HCT116 (cell line): Measurements from ENCODE around the gene IQCB1. TPM values are rescaled to one million over a fixed set of nuclear protein-coding genes. Genes with fewer than 3 reads are reported as not detected.

Experiments used
- ATAC-seq: fragments of 200-7000 bp; cut with Tn5 transposase; 2 replicates; pipeline ENCODE4 v1.9.1; 2020; ENCODE audit warnings: mild to moderate bottlenecking, moderate library complexity
- BruUV-seq: library from RNA; stranded (reverse); fragments of 400-500 nt; replicated peaks from 2 replicates; lab custom pipeline; 2021; lab: Mats Ljungman, UMichigan
- CTCF ChIA-PET: fragments of 300-600 bp; sonication (Branson Sonifier 250); formaldehyde crosslinking; loops from one replicate; lab custom pipeline; 2021; ENCODE audit warnings: antibody characterized with exemption; lab: Charles Lee
- POLR2A ChIA-PET: fragments of 300-600, 350-600 bp; sonication (Branson Sonifier 250); formaldehyde crosslinking; loops from one replicate; lab custom pipeline; 2021; ENCODE audit warnings: antibody characterized with exemption; lab: Charles Lee
- RAD21 ChIA-PET, 2 experiments: fragments of 300-600 bp; sonication (Branson Sonifier 250); formaldehyde crosslinking; loops; one replicate each; lab custom pipeline; 2023; ENCODE audit warnings: low total read pairs in 2 of 2; ENCODE audit not compliant: uncharacterized antibody in 2 of 2, unreplicated experiment in 2 of 2, low non-redundant PET in 1 of 2; lab: Charles Lee
- DNase-seq: peaks from one replicate; pipeline ENCODE4 v3.0.0-alpha.2; 2010; ENCODE audit warnings: low read depth, low spot score
- H2AFZ ChIP-seq: fragments of 200-600 bp; shearing (Covaris generic), sonication (generic); 2 replicates; pipeline ENCODE4 v1.6.1; 2017; ENCODE audit warnings: low read depth, mixed run types, mixed read lengths, antibody characterized with exemption, low read length; ENCODE audit not compliant: poor library complexity, severe bottlenecking
- H3K27ac ChIP-seq: 2 replicates; pipeline ENCODE4 v1.5.1; 2012; ENCODE audit warnings: low read depth, low read length
- H3K27me3 ChIP-seq: fragments of 200-600 bp; sonication (generic); 2 replicates; pipeline ENCODE4 v1.6.1; 2016; ENCODE audit warnings: mixed run types, low read length, mixed read lengths; ENCODE audit not compliant: insufficient read depth
- H3K36me3 ChIP-seq, 2 experiments: fragments of 200-500 bp in 1 of 2; fragments of 200-600 bp in 1 of 2; sonication (Bioruptor generic) in 1 of 2; sonication (generic) in 1 of 2; 2 replicates each; pipeline versions ENCODE4 v1.5.1 to v1.6.1; 2014 to 2016; ENCODE audit warnings: low read length in 2 of 2, inconsistent platforms in 1 of 2, mixed read lengths in 1 of 2, mixed run types in 1 of 2; ENCODE audit not compliant: insufficient read depth in 2 of 2, control insufficient read depth in 1 of 2
- H3K4me1 ChIP-seq, 2 experiments: fragments of 200-600 bp in 1 of 2; sonication (generic) in 1 of 2; 2 replicates each; pipeline versions ENCODE4 v1.5.1 to v1.6.1; 2012 to 2017; ENCODE audit warnings: low read length in 2 of 2, inconsistent platforms in 1 of 2, mild to moderate bottlenecking in 1 of 2, mixed read lengths in 1 of 2, mixed run types in 1 of 2, moderate library complexity in 1 of 2; ENCODE audit not compliant: insufficient read depth in 2 of 2, control insufficient read depth in 1 of 2
- H3K4me2 ChIP-seq: fragments of 200-600 bp; sonication (generic); 2 replicates; pipeline ENCODE4 v1.6.1; 2017; ENCODE audit warnings: mixed run types, low read length, mixed read lengths
- H3K4me3 ChIP-seq, 2 experiments: fragments of 200-600 bp in 1 of 2; sonication (generic) in 1 of 2; replicated peaks in 1 of 2; 2 replicates each; pipeline ENCODE4 v1.5.1; 2011 to 2016; ENCODE audit warnings: low read length in 2 of 2, control low read depth in 1 of 2, low read depth in 1 of 2, mild to moderate bottlenecking in 1 of 2, mixed read lengths in 1 of 2, mixed run types in 1 of 2
- H3K79me2 ChIP-seq: fragments of 200-600 bp; sonication (generic); 2 replicates; pipeline ENCODE4 v1.6.1; 2017; ENCODE audit warnings: mild to moderate bottlenecking, mixed run types, low read length, moderate library complexity, mixed read lengths; ENCODE audit not compliant: insufficient read depth
- H3K9ac ChIP-seq: fragments of 200-600 bp; sonication (generic); 2 replicates; pipeline ENCODE4 v1.6.1; 2016; ENCODE audit warnings: low read length, mixed read lengths
- H3K9me2 ChIP-seq: fragments of 200-600 bp; sonication (generic), shearing (Covaris generic); 2 replicates; pipeline ENCODE4 v1.6.1; 2017; ENCODE audit warnings: mixed run types, mild to moderate bottlenecking, moderate library complexity; ENCODE audit not compliant: insufficient read depth
- H3K9me3 ChIP-seq, 2 experiments: fragments of 200-500 bp in 1 of 2; fragments of 200-600 bp in 1 of 2; sonication (Bioruptor generic) in 1 of 2; sonication (generic) in 1 of 2; 2 replicates each; pipeline ENCODE4 v1.6.1; 2014 to 2017; ENCODE audit warnings: low read length in 2 of 2, mixed read lengths in 2 of 2, inconsistent platforms in 1 of 2, low read depth in 1 of 2, mild to moderate bottlenecking in 1 of 2, mixed run types in 1 of 2, moderate library complexity in 1 of 2; ENCODE audit not compliant: control insufficient read depth in 1 of 2, insufficient read depth in 1 of 2
- H4K20me1 ChIP-seq: fragments of 200-600 bp; sonication (generic), shearing (Covaris generic); 2 replicates; pipeline ENCODE4 v1.6.1; 2017; ENCODE audit warnings: mixed run types, mild to moderate bottlenecking, moderate library complexity; ENCODE audit not compliant: insufficient read depth
- CBX3 ChIP-seq: IDR thresholded peaks from 2 replicates; pipeline ENCODE4 v1.6.1; 2012; ENCODE audit warnings: low read depth
- CEBPB ChIP-seq: IDR thresholded peaks from 2 replicates; pipeline ENCODE4 v1.6.1; 2012; ENCODE audit warnings: low read depth
- ELF1 ChIP-seq: IDR thresholded peaks from 2 replicates; pipeline ENCODE4 v1.6.1; 2012; ENCODE audit warnings: low read depth, borderline replicate concordance
- EZH2 ChIP-seq: fragments of 200-600 bp; sonication (generic); IDR thresholded peaks from 2 replicates; pipeline ENCODE4 v1.6.1; 2017; ENCODE audit warnings: antibody characterized with exemption, mixed run types
- EZH2phosphoT487 ChIP-seq: fragments of 200-600 bp; IDR thresholded peaks from 2 replicates; pipeline ENCODE4 v1.6.1; 2018; ENCODE audit warnings: antibody characterized with exemption, borderline replicate concordance
- FOSL1 ChIP-seq: IDR thresholded peaks from 2 replicates; pipeline ENCODE4 v1.6.1; 2012; ENCODE audit warnings: low read depth
- POLR2A ChIP-seq: IDR thresholded peaks from 2 replicates; pipeline ENCODE4 v1.7.0; 2011; ENCODE audit warnings: borderline replicate concordance; ENCODE audit not compliant: insufficient read depth, insufficient read length; ENCODE audit errors: extremely low read depth
- POLR2AphosphoS5 ChIP-seq: IDR thresholded peaks from 2 replicates; pipeline ENCODE4 v1.6.1; 2011; ENCODE audit warnings: mild to moderate bottlenecking, low read depth, low read length, moderate library complexity
- RAD21 ChIP-seq: IDR thresholded peaks from 2 replicates; pipeline ENCODE4 v1.6.1; 2012; ENCODE audit warnings: low read depth, mild to moderate bottlenecking
- SIN3A ChIP-seq: IDR thresholded peaks from 2 replicates; pipeline ENCODE4 v1.6.1; 2012; ENCODE audit warnings: low read depth
- SP1 ChIP-seq: IDR thresholded peaks from 2 replicates; pipeline ENCODE4 v1.6.1; 2012; ENCODE audit warnings: low read depth
- TCF7L2 ChIP-seq: IDR thresholded peaks from 2 replicates; pipeline ENCODE4 v1.7.0; 2011; ENCODE audit warnings: borderline replicate concordance, inconsistent platforms; ENCODE audit not compliant: insufficient read depth, insufficient read length; ENCODE audit errors: extremely low read depth
- YY1 ChIP-seq: IDR thresholded peaks from 2 replicates; pipeline ENCODE4 v1.6.1; 2011; ENCODE audit warnings: low read length, low read depth, moderate library complexity, mild to moderate bottlenecking; ENCODE audit not compliant: insufficient replicate concordance; ENCODE audit errors: extremely low read depth
- ZFX ChIP-seq: fragments of 450-650 bp; IDR thresholded peaks from 2 replicates; pipeline ENCODE4 v1.6.1; 2017
- ZNF274 ChIP-seq: fragments of 200-500 bp; sonication (Bioruptor generic); IDR thresholded peaks from 2 replicates; pipeline ENCODE4 v1.6.1; 2014; ENCODE audit warnings: mild to moderate bottlenecking, low read depth, low read length, inconsistent platforms
- intact Hi-C: fragments of 100-400 bp; cut with micrococcal nuclease; formaldehyde crosslinking; loops from 2 replicates; pipeline ENCODE4 v1.10.0; 2022
- total RNA-seq: library from RNA; stranded (reverse); gene quantifications from one replicate; pipeline ENCODE4 v1.2.1, GENCODE V29; 2021; ENCODE audit not compliant: unreplicated experiment
- TF ChIP-seq, protein P1 (sequence below): IDR thresholded peaks from 2 replicates; pipeline ENCODE4 v1.6.1; 2012
- TF ChIP-seq, protein P2 (sequence below), 3 experiments: fragments of 200-600 bp in 1 of 3; sonication (generic) in 1 of 3; IDR thresholded peaks in 2 of 3; conservative IDR thresholded peaks in 1 of 3; 2 replicates each; pipeline ENCODE4 v1.5.1; 2012 to 2017; ENCODE audit warnings: low read depth in 2 of 3, low read length in 2 of 3, antibody characterized with exemption in 1 of 3, borderline replicate concordance in 1 of 3, control low read depth in 1 of 3, mild to moderate bottlenecking in 1 of 3, mixed read lengths in 1 of 3, mixed run types in 1 of 3, moderate library complexity in 1 of 3; ENCODE audit not compliant: insufficient read depth in 1 of 3
- TF ChIP-seq, protein P3 (sequence below): IDR thresholded peaks from 2 replicates; pipeline ENCODE4 v1.6.1; 2012
- TF ChIP-seq, protein P4 (sequence below): IDR thresholded peaks from 2 replicates; pipeline ENCODE4 v1.6.1; 2011; ENCODE audit warnings: mild to moderate bottlenecking, low read length, moderate library complexity; ENCODE audit not compliant: insufficient replicate concordance; ENCODE audit errors: extremely low read depth

Gene IQCB1
- total RNA-seq, 1 experiment from 2014 or later, result 22.2 TPM

DNA sequence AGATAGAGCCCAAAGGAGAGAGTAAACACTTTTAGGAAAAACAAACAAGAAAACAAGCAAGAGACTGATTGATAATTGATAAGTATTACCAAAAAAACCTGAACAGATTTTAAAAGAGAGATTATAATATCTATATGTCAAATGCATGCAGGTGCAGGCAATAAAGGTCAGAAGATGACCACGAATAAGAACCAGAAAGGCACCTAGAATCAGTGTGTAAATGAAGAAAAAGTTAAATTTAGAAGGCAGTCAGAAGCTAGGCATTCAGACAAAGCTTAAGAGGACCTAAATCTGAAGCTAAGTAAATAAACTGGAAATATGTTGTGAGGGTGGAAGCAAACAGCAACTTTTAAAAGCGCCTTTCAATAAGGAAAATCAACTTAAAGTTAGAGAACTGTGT, 16.3 kb downstream of the IQCB1 start (continued):
- TF ChIP-seq EZH2phosphoT487 (no peak), RAD21 (no peak)
- TF ChIP-seq, protein P1, sequence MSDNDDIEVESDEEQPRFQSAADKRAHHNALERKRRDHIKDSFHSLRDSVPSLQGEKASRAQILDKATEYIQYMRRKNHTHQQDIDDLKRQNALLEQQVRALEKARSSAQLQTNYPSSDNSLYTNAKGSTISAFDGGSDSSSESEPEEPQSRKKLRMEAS, result no peak

DNA sequence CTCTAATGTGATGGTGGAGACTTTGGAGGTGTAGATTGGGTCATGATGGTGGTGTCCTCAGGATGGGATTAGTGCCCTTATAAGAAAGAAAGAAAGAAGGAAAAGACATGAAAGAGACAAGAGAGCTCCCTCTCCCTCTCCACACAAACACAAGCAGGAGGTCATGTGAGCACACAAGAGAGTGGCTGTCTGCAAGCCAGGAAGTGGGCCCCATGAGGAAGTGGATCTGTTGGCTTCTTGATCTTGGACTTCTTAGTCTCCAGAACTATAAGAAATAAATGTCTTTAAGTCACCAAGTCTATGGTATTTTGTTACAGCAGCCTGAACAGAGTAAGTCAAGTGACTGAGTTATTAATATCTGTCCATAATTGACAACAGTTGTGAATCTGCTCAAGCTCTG, 17.1 kb downstream of the IQCB1 start:
- DNase-seq (no peak), ATAC-seq (no peak)
- H3K4me1 ChIP-seq, result no peaks in the 10 kb centered on the region
- H2AFZ ChIP-seq, result no peak overlapping the region
- H4K20me1 ChIP-seq, result no peaks in the 10 kb centered on the region
- H3K79me2 ChIP-seq, result peaks cover 77% of the 10 kb centered on the region
- peaks cover 6 to 25% of the 10 kb centered on the region in 2 experiments; a peak in 2 of 4 replicates for H3K36me3 ChIP-seq
- H3K4me3 ChIP-seq, result no peak overlapping the region
- H3K27ac ChIP-seq, result no peak overlapping the region
- no peaks in the 10 kb centered on the region for H3K27me3 ChIP-seq
- BruUV-seq, result no TSS peak
- H3K4me2 ChIP-seq, result no peak overlapping the region
- no peaks in the 10 kb centered on the region for H3K9me2 ChIP-seq
- ChIA-PET RAD21 (no interaction called here), CTCF (no interaction called here), POLR2A (no interaction called here)
- TF ChIP-seq SIN3A, result no peak
- TF ChIP-seq RAD21, result no peak
- no peak for TF ChIP-seq SP1
- no peak for TF ChIP-seq CEBPB
- no peak for TF ChIP-seq POLR2AphosphoS5
- TF ChIP-seq EZH2phosphoT487, result no peak
- no peak for TF ChIP-seq YY1
- TF ChIP-seq POLR2A, result no peak
- TF ChIP-seq ZFX, result no peak
- TF ChIP-seq ELF1, result no peak
- no peak for TF ChIP-seq ZNF274
- TF ChIP-seq CBX3, result no peak
- no peak for TF ChIP-seq FOSL1
- TF ChIP-seq TCF7L2, result no peak
- TF ChIP-seq, protein P2, sequence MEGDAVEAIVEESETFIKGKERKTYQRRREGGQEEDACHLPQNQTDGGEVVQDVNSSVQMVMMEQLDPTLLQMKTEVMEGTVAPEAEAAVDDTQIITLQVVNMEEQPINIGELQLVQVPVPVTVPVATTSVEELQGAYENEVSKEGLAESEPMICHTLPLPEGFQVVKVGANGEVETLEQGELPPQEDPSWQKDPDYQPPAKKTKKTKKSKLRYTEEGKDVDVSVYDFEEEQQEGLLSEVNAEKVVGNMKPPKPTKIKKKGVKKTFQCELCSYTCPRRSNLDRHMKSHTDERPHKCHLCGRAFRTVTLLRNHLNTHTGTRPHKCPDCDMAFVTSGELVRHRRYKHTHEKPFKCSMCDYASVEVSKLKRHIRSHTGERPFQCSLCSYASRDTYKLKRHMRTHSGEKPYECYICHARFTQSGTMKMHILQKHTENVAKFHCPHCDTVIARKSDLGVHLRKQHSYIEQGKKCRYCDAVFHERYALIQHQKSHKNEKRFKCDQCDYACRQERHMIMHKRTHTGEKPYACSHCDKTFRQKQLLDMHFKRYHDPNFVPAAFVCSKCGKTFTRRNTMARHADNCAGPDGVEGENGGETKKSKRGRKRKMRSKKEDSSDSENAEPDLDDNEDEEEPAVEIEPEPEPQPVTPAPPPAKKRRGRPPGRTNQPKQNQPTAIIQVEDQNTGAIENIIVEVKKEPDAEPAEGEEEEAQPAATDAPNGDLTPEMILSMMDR (IDR thresholded peaks at IDR 0.05 in 2 of 3, conservative IDR thresholded peaks at IDR 0.05 in 1 of 3; ENCODE audit: borderline replicate concordance in 1 of 3, insufficient read depth in 1 of 3, low read depth in 2 of 3, low read length in 2 of 3), result no peak
- no peak for TF ChIP-seq EZH2
- TF ChIP-seq, protein P3, sequence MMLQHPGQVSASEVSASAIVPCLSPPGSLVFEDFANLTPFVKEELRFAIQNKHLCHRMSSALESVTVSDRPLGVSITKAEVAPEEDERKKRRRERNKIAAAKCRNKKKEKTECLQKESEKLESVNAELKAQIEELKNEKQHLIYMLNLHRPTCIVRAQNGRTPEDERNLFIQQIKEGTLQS, result no peak
- TF ChIP-seq, protein P4, sequence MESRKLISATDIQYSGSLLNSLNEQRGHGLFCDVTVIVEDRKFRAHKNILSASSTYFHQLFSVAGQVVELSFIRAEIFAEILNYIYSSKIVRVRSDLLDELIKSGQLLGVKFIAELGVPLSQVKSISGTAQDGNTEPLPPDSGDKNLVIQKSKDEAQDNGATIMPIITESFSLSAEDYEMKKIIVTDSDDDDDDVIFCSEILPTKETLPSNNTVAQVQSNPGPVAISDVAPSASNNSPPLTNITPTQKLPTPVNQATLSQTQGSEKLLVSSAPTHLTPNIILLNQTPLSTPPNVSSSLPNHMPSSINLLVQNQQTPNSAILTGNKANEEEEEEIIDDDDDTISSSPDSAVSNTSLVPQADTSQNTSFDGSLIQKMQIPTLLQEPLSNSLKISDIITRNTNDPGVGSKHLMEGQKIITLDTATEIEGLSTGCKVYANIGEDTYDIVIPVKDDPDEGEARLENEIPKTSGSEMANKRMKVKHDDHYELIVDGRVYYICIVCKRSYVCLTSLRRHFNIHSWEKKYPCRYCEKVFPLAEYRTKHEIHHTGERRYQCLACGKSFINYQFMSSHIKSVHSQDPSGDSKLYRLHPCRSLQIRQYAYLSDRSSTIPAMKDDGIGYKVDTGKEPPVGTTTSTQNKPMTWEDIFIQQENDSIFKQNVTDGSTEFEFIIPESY, result no peak
- intact Hi-C loops, result no loop called here
- no peak overlapping the region for H3K9ac ChIP-seq
- H3K9me3 ChIP-seq, result no peaks in the 10 kb centered on the region; a peak in 1 of 4 replicates
